Measurements from ENCODE around the gene ABI1. TPM values are rescaled to one million over a fixed set of nuclear protein-coding genes. Genes with fewer than 3 reads are reported as not detected.
"Not testable (repeated sequence)": the region's sequence is repeated elsewhere in the genome, so short reads cannot be mapped to it uniquely, and the experiment has no call there.

Gene ABI1
- polyA plus RNA-seq, 1 donor from 2014 or later = 93.8 TPM

GRCh38 chr10:26860102-26860442, 686 bp downstream of the ABI1 start:
- no peaks in the 10 kb centered on the region for H3K27me3 Mint-ChIP-seq
- H3K27ac Mint-ChIP-seq = peak overlapping the region; percentile 66 to 99 (median 94)
- no peaks in the 10 kb centered on the region for H3K36me3 Mint-ChIP-seq
- H3K4me3 Mint-ChIP-seq = peak overlapping the region; percentile 92 to 99 (median 98)
- no peaks in the 10 kb centered on the region for H3K9me3 Mint-ChIP-seq
- peaks cover 17 to 20% (median 19%) of the 10 kb centered on the region in 3 donors for H3K4me1 Mint-ChIP-seq

DNA sequence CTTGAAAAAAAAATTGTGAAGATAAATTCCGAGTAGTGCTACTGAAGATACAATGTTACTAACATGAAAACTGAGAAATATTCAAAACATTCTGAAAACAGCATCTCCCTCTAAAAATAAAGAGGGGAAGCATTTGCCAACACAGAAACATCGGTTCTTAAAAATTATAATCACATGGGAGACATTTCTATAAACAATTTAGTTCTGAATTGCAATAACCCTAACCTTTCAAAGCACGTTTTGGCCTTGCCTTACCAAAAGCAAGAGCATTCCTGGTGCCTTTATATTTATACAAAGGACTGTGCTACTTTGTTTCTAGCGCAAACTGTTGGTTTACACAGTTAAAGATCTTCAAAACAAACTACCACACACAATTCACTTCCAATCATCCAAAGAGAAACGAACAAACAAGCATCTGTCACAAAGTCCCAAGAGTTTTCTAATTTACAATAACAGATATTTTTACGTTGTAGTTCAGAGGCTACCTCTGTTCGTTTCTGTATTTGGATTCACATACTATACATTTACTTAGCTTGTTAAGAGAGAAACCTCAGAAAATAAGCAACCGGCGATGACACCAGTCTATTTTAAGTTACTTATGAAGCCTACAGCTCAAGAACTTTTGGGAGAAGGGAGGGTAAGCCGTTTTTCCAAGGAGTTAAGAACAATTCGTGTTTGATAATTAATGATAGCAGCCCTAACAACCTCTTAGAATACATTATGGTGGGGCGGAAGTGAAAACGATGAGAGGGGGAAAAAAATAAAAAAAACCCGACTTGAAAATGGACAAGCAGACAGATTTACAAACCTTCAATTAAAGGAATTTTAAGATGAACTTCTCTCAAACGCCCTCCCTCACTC, 1.3 kb downstream of the ABI1 start:
- Mint-ChIP-seq H3K36me3 (no peaks in the 10 kb centered on the region), H3K27me3 (no peaks in the 10 kb centered on the region), H3K27ac (peak overlapping the region; percentile 66 to 99 (median 94)), H3K4me1 (peaks cover 23 to 26% (median 25%) of the 10 kb centered on the region in 3 donors), H3K9me3 (no peaks in the 10 kb centered on the region), H3K4me3 (peak overlapping the region; percentile 92 to 99 (median 98))

DNA sequence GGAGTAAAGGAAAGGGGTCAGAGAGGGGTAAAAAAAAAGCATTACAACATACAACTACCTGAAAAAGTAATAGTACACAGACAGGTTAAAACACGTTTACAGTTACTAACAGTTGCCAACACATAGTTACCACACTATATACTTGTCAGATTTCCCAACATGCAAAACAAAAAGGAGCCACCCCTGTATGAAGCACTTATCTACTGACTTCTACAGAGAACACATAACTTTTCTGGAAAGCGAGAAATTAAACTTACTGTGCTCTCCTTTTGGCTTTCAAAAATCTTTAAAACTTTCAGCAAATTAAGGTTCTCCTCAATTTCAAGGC, 2.1 kb downstream of the ABI1 start:
- H3K9me3 Mint-ChIP-seq = peaks cover 0 to 2% (median 0%) of the 10 kb centered on the region in 3 donors
- peaks cover 30 to 33% (median 32%) of the 10 kb centered on the region in 3 donors for H3K4me1 Mint-ChIP-seq
- peak overlapping the region; percentile 92 to 99 (median 98) for H3K4me3 Mint-ChIP-seq
- peaks cover 2% of the 10 kb centered on the region for H3K36me3 Mint-ChIP-seq
- H3K27me3 Mint-ChIP-seq = no peaks in the 10 kb centered on the region
- H3K27ac Mint-ChIP-seq = peak overlapping the region; percentile 21 to 94 (median 66)

GRCh38 chr10:26857991-26858706, 2.6 kb downstream of the ABI1 start:
- Mint-ChIP-seq H3K4me3 (peak overlapping the region; percentile 92 to 99 (median 98)), H3K36me3 (peaks cover 2% of the 10 kb centered on the region), H3K27ac (peak overlapping the region; percentile 66 to 94 (median 86)), H3K9me3 (peaks cover 0 to 2% (median 0%) of the 10 kb centered on the region in 3 donors), H3K4me1 (peaks cover 30 to 34% (median 34%) of the 10 kb centered on the region in 3 donors), H3K27me3 (no peaks in the 10 kb centered on the region)

- H3K36me3 Mint-ChIP-seq, H3K27me3 Mint-ChIP-seq, H3K9me3 Mint-ChIP-seq: not testable (repeated sequence)
- Mint-ChIP-seq H3K27ac (peak overlapping the region; percentile 66 to 91 (median 86)), H3K4me3 (peak overlapping the region; percentile 84 to 99 (median 94)), H3K4me1 (peaks cover 30 to 34% (median 34%) of the 10 kb centered on the region in 3 donors)
Observed at GRCh38 chr10:26857553-26857952, 3.2 kb downstream of the ABI1 start.

- peak overlapping the region in 1 of 3 donors; percentile 23 for H3K27ac Mint-ChIP-seq
- H3K36me3 Mint-ChIP-seq = peaks cover 4% of the 10 kb centered on the region
- peaks cover 42 to 44% (median 44%) of the 10 kb centered on the region in 3 donors for H3K4me1 Mint-ChIP-seq
- no peaks in the 10 kb centered on the region for H3K27me3 Mint-ChIP-seq
- H3K9me3 Mint-ChIP-seq = peaks cover 0 to 2% (median 0%) of the 10 kb centered on the region in 3 donors
- peak overlapping the region in 1 of 4 donors; percentile 18 for H3K4me3 Mint-ChIP-seq
Observed at GRCh38 chr10:26855186-26855585, 5.6 kb downstream of the ABI1 start.

DNA sequence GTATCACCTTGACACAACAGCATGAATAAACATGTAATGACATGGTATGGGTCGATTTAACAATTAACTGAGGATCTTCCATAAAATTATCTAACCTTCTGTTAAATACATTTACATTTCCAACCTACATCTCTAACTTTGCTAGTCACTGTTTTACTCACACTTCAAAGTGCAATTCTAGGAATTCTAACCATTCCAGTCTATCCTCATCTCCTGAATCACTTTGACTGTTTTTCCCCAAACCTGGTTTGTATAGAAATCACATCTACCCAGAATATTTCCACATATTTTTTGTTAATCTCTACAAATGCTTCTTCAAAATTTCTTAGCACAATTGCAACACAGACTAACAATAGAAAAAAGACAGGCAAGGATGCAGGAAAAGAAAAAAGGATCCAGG, 6.2 kb downstream of the ABI1 start:
- H3K27ac Mint-ChIP-seq = no peak overlapping the region
- no peaks in the 10 kb centered on the region for H3K27me3 Mint-ChIP-seq
- peaks cover 5% of the 10 kb centered on the region for H3K36me3 Mint-ChIP-seq
- peaks cover 0 to 2% (median 0%) of the 10 kb centered on the region in 3 donors for H3K9me3 Mint-ChIP-seq
- peaks cover 46% of the 10 kb centered on the region in 3 donors for H3K4me1 Mint-ChIP-seq
- peak overlapping the region in 3 of 4 donors; percentile 18 to 73 (median 18) for H3K4me3 Mint-ChIP-seq

GRCh38 chr10:26844396-26844975, 16.3 kb downstream of the ABI1 start:
- Mint-ChIP-seq H3K27me3 (no peaks in the 10 kb centered on the region), H3K9me3 (no peaks in the 10 kb centered on the region), H3K4me3 (peak overlapping the region in 2 of 4 donors; percentile 79 to 86), H3K36me3 (no peaks in the 10 kb centered on the region), H3K27ac (peak overlapping the region in 2 of 3 donors; percentile 54 to 55), H3K4me1 (peaks cover 54 to 65% (median 55%) of the 10 kb centered on the region in 3 donors)

DNA sequence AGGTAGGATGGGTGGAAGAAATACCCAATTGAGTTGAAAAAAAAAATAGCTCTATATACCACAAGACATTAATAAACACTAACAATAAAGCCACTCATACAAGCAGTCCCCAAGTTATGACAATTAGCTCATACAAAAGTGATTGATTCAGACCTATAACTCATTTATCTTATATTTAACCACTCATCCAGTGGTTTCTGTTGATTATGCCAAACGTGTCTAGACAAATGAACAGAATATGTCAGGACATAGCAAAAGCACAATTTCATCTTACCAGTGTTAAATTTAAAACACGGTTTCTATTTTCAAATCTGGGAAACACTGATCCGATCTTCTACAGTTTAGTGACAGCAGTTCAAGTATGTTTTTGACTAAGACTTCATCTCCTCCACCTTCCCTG, 17.0 kb downstream of the ABI1 start:
- Mint-ChIP-seq H3K36me3 (no peaks in the 10 kb centered on the region), H3K4me1 (peaks cover 51 to 64% (median 53%) of the 10 kb centered on the region in 3 donors), H3K4me3 (peak overlapping the region in 2 of 4 donors; percentile 79 to 86), H3K9me3 (no peaks in the 10 kb centered on the region), H3K27ac (peak overlapping the region in 1 of 3 donors; percentile 54), H3K27me3 (no peaks in the 10 kb centered on the region)

- Mint-ChIP-seq H3K36me3 (peaks cover under 1% of the 10 kb centered on the region), H3K27me3 (no peaks in the 10 kb centered on the region), H3K9me3 (no peaks in the 10 kb centered on the region), H3K4me3 (peak overlapping the region in 2 of 4 donors; percentile 55 to 56), H3K27ac (peak overlapping the region in 2 of 3 donors; percentile 6 to 70), H3K4me1 (peaks cover 62 to 71% (median 63%) of the 10 kb centered on the region in 3 donors)
Observed at GRCh38 chr10:26841733-26842317, 18.9 kb downstream of the ABI1 start.

- Mint-ChIP-seq H3K9me3 (no peaks in the 10 kb centered on the region), H3K27ac (peak overlapping the region; percentile 6 to 85 (median 70)), H3K4me3 (peak overlapping the region in 2 of 4 donors; percentile 28 to 55), H3K4me1 (peaks cover 58 to 65% (median 64%) of the 10 kb centered on the region in 3 donors), H3K27me3 (no peaks in the 10 kb centered on the region), H3K36me3 (peaks cover 5% of the 10 kb centered on the region)
Observed at GRCh38 chr10:26840938-26841732, 19.6 kb downstream of the ABI1 start.

DNA sequence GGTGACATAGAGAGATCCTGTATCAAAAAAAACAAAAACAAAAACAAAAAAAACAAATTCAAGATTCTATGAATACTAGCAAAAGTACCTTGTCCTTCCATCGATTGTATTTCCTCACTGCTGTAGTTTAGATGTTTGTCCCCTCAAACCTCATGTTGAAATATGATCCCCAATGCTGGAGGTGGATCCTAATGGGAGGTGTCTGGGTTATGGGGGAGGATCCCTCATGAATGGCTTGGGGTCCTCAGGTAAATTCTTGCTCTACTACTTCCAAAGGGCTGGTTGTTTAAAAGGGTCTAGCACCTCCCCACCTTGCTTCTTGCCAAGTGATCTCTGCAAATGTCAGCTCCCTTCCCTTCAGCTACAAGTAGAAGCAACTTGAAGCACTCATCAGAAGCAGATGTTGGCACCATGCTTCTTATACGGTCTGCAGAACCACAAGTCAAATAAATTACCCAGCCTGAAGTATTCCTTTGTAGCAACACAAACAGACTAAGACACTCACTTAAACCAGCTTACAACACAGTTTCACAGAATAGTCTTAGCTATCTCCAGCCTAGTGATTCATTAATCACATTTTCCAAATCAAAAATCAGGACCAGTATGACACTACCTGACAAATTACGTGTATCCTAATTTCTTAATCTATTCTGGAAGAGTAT, 20.7 kb downstream of the ABI1 start:
- no peaks in the 10 kb centered on the region for H3K9me3 Mint-ChIP-seq
- H3K36me3 Mint-ChIP-seq = peaks cover 7% of the 10 kb centered on the region

DNA sequence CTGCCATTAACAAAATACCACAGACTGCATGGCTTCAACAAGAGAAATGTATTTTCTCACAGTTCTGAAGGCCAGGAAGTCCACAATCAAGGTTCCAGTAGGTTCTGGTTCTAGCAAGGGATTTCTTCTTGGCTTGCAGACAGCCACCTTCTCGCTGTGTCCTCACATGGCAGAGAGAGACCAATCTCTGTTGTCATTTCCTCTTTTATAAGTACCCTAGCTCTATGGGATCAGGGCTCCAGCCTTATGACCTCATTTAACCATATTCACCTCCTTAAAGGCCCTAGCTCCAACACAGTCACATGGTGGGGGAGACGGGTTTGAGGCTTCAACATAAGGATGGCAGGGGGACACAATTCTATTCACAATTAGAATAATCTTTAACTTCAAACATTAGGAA, 23.6 kb downstream of the ABI1 start:
- Mint-ChIP-seq H3K4me1 (peaks cover 47 to 62% (median 52%) of the 10 kb centered on the region in 3 donors), H3K9me3 (no peaks in the 10 kb centered on the region), H3K27me3 (no peaks in the 10 kb centered on the region), H3K27ac (peak overlapping the region in 1 of 3 donors; percentile 9), H3K36me3 (peaks cover 15% of the 10 kb centered on the region), H3K4me3 (peak overlapping the region in 1 of 4 donors; percentile 72)

More for the DNA sequence above, 20.7 kb downstream of the ABI1 start:
- Mint-ChIP-seq H3K4me1 (peaks cover 54 to 64% (median 59%) of the 10 kb centered on the region in 3 donors), H3K27me3 (no peaks in the 10 kb centered on the region), H3K27ac (peak overlapping the region; percentile 3 to 52 (median 26)), H3K4me3 (peak overlapping the region in 2 of 4 donors; percentile 7 to 38)

Data from IgD-negative memory B cell (primary cell).